IMR-90 (cell line): ENCODE results near the gene COX7C. TPM values are rescaled to one million over a fixed set of nuclear protein-coding genes. Genes with fewer than 3 reads are reported as not detected.

Source experiments
- ATAC-seq: fragments of 200-7000 bp; cut with Tn5 transposase; 2 replicates; pipeline ENCODE4 v1.9.1; 2020; ENCODE audit warnings: low read depth, mild to moderate bottlenecking, moderate library complexity
- BruUV-seq: library from RNA; stranded (reverse); fragments of 400-500 nt; replicated peaks from 2 replicates; lab custom pipeline; 2021; lab: Mats Ljungman, UMichigan
- CTCF ChIA-PET: fragments of 300-600 bp; formaldehyde crosslinking; extraction: SDS; loops from one replicate; lab custom pipeline; 2021; ENCODE audit warnings: antibody characterized with exemption; lab: Yijun Ruan, JAX
- POLR2A ChIA-PET: fragments of 300-600 bp; sonication (Branson Sonifier 250); formaldehyde crosslinking; loops from one replicate; lab custom pipeline; 2022; ENCODE audit warnings: antibody characterized with exemption; ENCODE audit not compliant: unreplicated experiment; lab: Charles Lee
- DNase-seq: peaks from one replicate; pipeline ENCODE4 v3.0.0; 2013
- H2AFZ ChIP-seq: replicated peaks from 2 replicates; pipeline ENCODE3; 2013; ENCODE audit warnings: low read length, mild to moderate bottlenecking; ENCODE audit not compliant: poor library complexity
- H2AK5ac ChIP-seq: 2 replicates; pipeline ENCODE4 v1.6.1; 2013; ENCODE audit warnings: low read depth, low read length, inconsistent platforms
- H2AK9ac ChIP-seq: replicated peaks from 2 replicates; pipeline ENCODE3; 2013; ENCODE audit warnings: mild to moderate bottlenecking, low read depth, low read length, moderate library complexity; ENCODE audit not compliant: poor library complexity
- H2BK120ac ChIP-seq: 2 replicates; pipeline ENCODE4 v1.6.1; 2013; ENCODE audit warnings: low read depth, low read length, inconsistent platforms
- H2BK15ac ChIP-seq: 3 replicates; pipeline ENCODE4 v1.6.1; 2013; ENCODE audit warnings: low read depth, low read length, inconsistent platforms
- H2BK20ac ChIP-seq: 2 replicates; pipeline ENCODE4 v1.6.1; 2013; ENCODE audit warnings: low read depth, mild to moderate bottlenecking, inconsistent platforms, low read length, moderate library complexity
- H2BK5ac ChIP-seq: 2 replicates; pipeline ENCODE4 v1.6.1; 2013; ENCODE audit warnings: mild to moderate bottlenecking, low read depth, low read length, inconsistent platforms; ENCODE audit not compliant: poor library complexity, severe bottlenecking
- H3K14ac ChIP-seq: replicated peaks from 2 replicates; pipeline ENCODE4 v1.6.1; 2013; ENCODE audit warnings: low read depth, low read length, inconsistent platforms
- H3K18ac ChIP-seq: 2 replicates; pipeline ENCODE4 v1.6.1; 2013; ENCODE audit warnings: low read depth, low read length, control low read depth
- H3K23ac ChIP-seq: 2 replicates; pipeline ENCODE4 v1.6.1; 2013; ENCODE audit warnings: low read depth, low read length, inconsistent platforms
- H3K27ac ChIP-seq: 2 replicates; pipeline ENCODE4 v1.5.1; 2013; ENCODE audit warnings: mild to moderate bottlenecking, control low read depth, low read length; ENCODE audit not compliant: insufficient read depth
- H3K27me3 ChIP-seq: 2 replicates; pipeline ENCODE4 v1.6.1; 2013; ENCODE audit warnings: low read length; ENCODE audit not compliant: control insufficient read depth, insufficient read depth
- H3K36me3 ChIP-seq: 2 replicates; pipeline ENCODE4 v1.6.1; 2013; ENCODE audit warnings: low read length, mixed read lengths; ENCODE audit not compliant: control insufficient read depth, insufficient read depth
- H3K4ac ChIP-seq: 2 replicates; pipeline ENCODE4 v1.6.1; 2013; ENCODE audit warnings: low read depth, low read length, inconsistent platforms
- H3K4me1 ChIP-seq: 2 replicates; pipeline ENCODE4 v1.6.1; 2013; ENCODE audit warnings: low read length, mixed read lengths; ENCODE audit not compliant: control insufficient read depth, insufficient read depth
- H3K4me2 ChIP-seq: 2 replicates; pipeline ENCODE4 v1.6.1; 2013; ENCODE audit warnings: low read depth, mild to moderate bottlenecking, control low read depth, low read length, moderate library complexity
- H3K4me3 ChIP-seq: 2 replicates; pipeline ENCODE4 v1.5.1; 2013; ENCODE audit warnings: low read depth, mild to moderate bottlenecking, control low read depth, low read length, moderate library complexity; ENCODE audit not compliant: insufficient read depth
- H3K56ac ChIP-seq: 2 replicates; pipeline ENCODE4 v1.6.1; 2013; ENCODE audit warnings: low read length, inconsistent platforms; ENCODE audit not compliant: insufficient read depth; ENCODE audit errors: extremely low read depth
- H3K79me1 ChIP-seq, 2 experiments: 2 replicates each; pipeline ENCODE4 v1.6.1; 2013; ENCODE audit warnings: low read length in 2 of 2, inconsistent platforms in 1 of 2, low read depth in 1 of 2
- H3K9ac ChIP-seq: 2 replicates; pipeline ENCODE4 v1.6.1; 2013; ENCODE audit warnings: low read depth, low read length, control low read depth
- H3K9me1 ChIP-seq: 2 replicates; pipeline ENCODE4 v1.6.1; 2013; ENCODE audit warnings: low read length, inconsistent platforms; ENCODE audit not compliant: insufficient read depth
- H3K9me3 ChIP-seq: 2 replicates; pipeline ENCODE4 v1.6.1; 2013; ENCODE audit warnings: low read length; ENCODE audit not compliant: control insufficient read depth, insufficient read depth
- H4K20me1 ChIP-seq: 2 replicates; pipeline ENCODE4 v1.6.1; 2013; ENCODE audit warnings: low read length, inconsistent platforms; ENCODE audit not compliant: insufficient read depth
- H4K5ac ChIP-seq: 2 replicates; pipeline ENCODE4 v1.6.1; 2013; ENCODE audit warnings: mild to moderate bottlenecking, low read depth, low read length, control low read depth
- H4K8ac ChIP-seq, 2 experiments: 2 replicates each; pipeline ENCODE4 v1.6.1; 2013; ENCODE audit warnings: low read depth in 2 of 2, low read length in 2 of 2, control low read depth in 1 of 2, inconsistent platforms in 1 of 2
- H4K91ac ChIP-seq: 2 replicates; pipeline ENCODE4 v1.6.1; 2013; ENCODE audit warnings: low read depth, low read length, inconsistent platforms; ENCODE audit not compliant: insufficient read depth
- BHLHE40 ChIP-seq: fragments of 150-350 bp; IDR thresholded peaks from 2 replicates; pipeline ENCODE4 v1.6.1; 2016; ENCODE audit warnings: mild to moderate bottlenecking, low read depth, low read length
- CEBPB ChIP-seq: IDR thresholded peaks from 2 replicates; pipeline ENCODE4 v1.6.1; 2012; ENCODE audit warnings: low read depth, low read length, improper control_type of control experiment
- CHD1 ChIP-seq: IDR thresholded peaks from 2 replicates; pipeline ENCODE4 v1.6.1; 2012; ENCODE audit warnings: low read depth, low read length, improper control_type of control experiment
- FOS ChIP-seq: fragments of 150-350 bp; IDR thresholded peaks from 2 replicates; pipeline ENCODE4 v1.6.1; 2016; ENCODE audit warnings: low read depth, low read length
- MAFK ChIP-seq: IDR thresholded peaks from 2 replicates; pipeline ENCODE4 v1.6.1; 2012; ENCODE audit warnings: low read depth, low read length, improper control_type of control experiment
- MAZ ChIP-seq: IDR thresholded peaks from 2 replicates; pipeline ENCODE4 v1.6.1; 2012; ENCODE audit warnings: low read depth, mild to moderate bottlenecking, low read length, improper control_type of control experiment, moderate library complexity, borderline replicate concordance
- MXI1 ChIP-seq: IDR thresholded peaks from 2 replicates; pipeline ENCODE4 v1.6.1; 2012; ENCODE audit warnings: low read depth, mild to moderate bottlenecking, low read length, moderate library complexity, borderline replicate concordance
- NFE2L2 ChIP-seq: fragments of 150-350 bp; IDR thresholded peaks from 2 replicates; pipeline ENCODE4 v1.6.1; 2016; ENCODE audit warnings: low read depth, mild to moderate bottlenecking, low read length
- POLR2A ChIP-seq: IDR thresholded peaks from 2 replicates; pipeline ENCODE4 v1.6.1; 2012; ENCODE audit warnings: mild to moderate bottlenecking, low read depth, low read length
- RAD21 ChIP-seq: IDR thresholded peaks from 2 replicates; pipeline ENCODE4 v1.6.1; 2012; ENCODE audit warnings: low read length, improper control_type of control experiment
- RCOR1 ChIP-seq: IDR thresholded peaks from 2 replicates; pipeline ENCODE4 v1.6.1; 2012; ENCODE audit warnings: mild to moderate bottlenecking, low read length, improper control_type of control experiment; ENCODE audit not compliant: insufficient replicate concordance
- RFX5 ChIP-seq: IDR thresholded peaks from 2 replicates; pipeline ENCODE4 v1.8.0; 2012; ENCODE audit warnings: low read depth, mild to moderate bottlenecking, low read length, moderate library complexity
- SMC3 ChIP-seq: fragments of 150-350 bp; IDR thresholded peaks from 2 replicates; pipeline ENCODE4 v1.6.1; 2016; ENCODE audit warnings: low read depth, mild to moderate bottlenecking, antibody characterized with exemption, low read length, moderate library complexity
- WGBS, 2 experiments: methylation state at CpG; one replicate each; pipeline versions ENCODE4 v1.1.5 to v1.1.7; 2013; ENCODE audit warnings: missing lambda C conversion rate in 2 of 2; ENCODE audit not compliant: insufficient read length in 1 of 2; ENCODE audit errors: extremely low coverage in 2 of 2; 5-methylcytosine and 5-hydroxymethylcytosine counted together
- dilution Hi-C: fragments of 300-500 bp; cut with HindIII; formaldehyde crosslinking; loops from one replicate; pipeline ENCODE4 v1.14.3; 2018; ENCODE audit warnings: low sequenced_read_pairs; ENCODE audit not compliant: unreplicated experiment
- in situ Hi-C: fragments of 300-500 bp; cut with MboI; formaldehyde crosslinking; loops from 3 replicates; pipeline ENCODE4 v1.14.3; 2019; ENCODE audit warnings: low sequenced_read_pairs, inconsistent platforms, mixed read lengths
- intact Hi-C: fragments of 100-400 bp; cut with micrococcal nuclease; formaldehyde crosslinking; loops from 2 replicates; pipeline ENCODE4 v1.10.0; 2022
- polyA plus RNA-seq, 3 experiments: library from polyadenylated mRNA; depleted of rRNA; stranded (reverse); fragments of >200 nt; gene quantifications; 2 replicates each; pipeline ENCODE4 v1.2.3, GENCODE V29; 2012; ENCODE audit warnings: low replicate concordance in 1 of 3
- total RNA-seq: library from RNA; depleted of rRNA; stranded (reverse); fragments of >200 nt; gene quantifications from 2 replicates; pipeline ENCODE4 v1.2.3, GENCODE V29; 2012
- TF ChIP-seq, protein P1 (sequence below): fragments of 150-350 bp; IDR thresholded peaks from 2 replicates; pipeline ENCODE4 v1.6.1; 2017; ENCODE audit warnings: mild to moderate bottlenecking, antibody characterized with exemption, low read length, low read depth
- TF ChIP-seq, protein P2 (sequence below): fragments of 150-350 bp; IDR thresholded peaks from 2 replicates; pipeline ENCODE4 v1.6.1; 2016; ENCODE audit warnings: low read depth, mild to moderate bottlenecking, low read length, moderate library complexity, borderline replicate concordance
- TF ChIP-seq, protein P3 (sequence below): conservative IDR thresholded peaks from 2 replicates; pipeline ENCODE4 v1.5.1; 2012; ENCODE audit warnings: mild to moderate bottlenecking, low read depth, low read length, improper control_type of control experiment

Gene COX7C
- total and polyA plus RNA-seq, 2 of the 4 experiments (the other 2 are of a cell fraction): 91.4 to 564 TPM

DNA sequence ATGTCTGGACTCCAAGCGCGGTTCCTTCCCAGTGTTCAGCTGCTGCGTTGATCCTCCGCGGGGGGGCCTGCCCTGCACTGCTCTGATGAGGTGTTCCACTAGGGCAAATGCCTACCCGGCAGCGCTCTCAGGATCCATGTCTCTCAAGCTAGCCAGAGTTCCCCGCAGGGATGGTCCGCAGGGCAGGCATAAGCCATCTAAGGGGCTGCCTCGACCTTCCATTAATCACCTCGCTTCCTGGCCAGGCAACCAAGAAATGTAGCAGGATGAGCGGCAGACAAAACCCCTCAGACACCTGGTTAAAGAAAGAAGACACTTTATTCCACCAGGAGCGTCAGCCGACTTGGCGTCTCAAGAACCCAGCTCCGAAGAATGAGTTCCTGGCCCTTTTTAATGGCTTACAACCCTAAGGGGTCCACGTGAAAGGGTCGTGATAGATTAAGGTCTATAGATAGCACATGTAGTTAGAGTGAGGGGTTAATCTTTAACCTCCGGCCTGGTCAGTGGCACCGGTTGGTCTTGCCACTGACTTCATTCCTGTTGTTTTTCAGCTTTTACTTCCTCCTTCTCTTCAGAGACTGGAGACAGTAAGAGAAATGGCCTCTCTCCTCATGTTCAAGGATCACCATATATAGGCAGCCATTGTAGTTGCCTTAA lies 47.2 kb upstream of the COX7C start:
- BruUV-seq: no TSS peak
- H4K5ac ChIP-seq: no peak overlapping the region
- no peak for TF ChIP-seq FOS
- no peak for TF ChIP-seq MXI1
- TF ChIP-seq NFE2L2: no peak
- no peak for TF ChIP-seq MAFK
- no peak for TF ChIP-seq RFX5
- TF ChIP-seq POLR2A: no peak
- TF ChIP-seq, protein P1, sequence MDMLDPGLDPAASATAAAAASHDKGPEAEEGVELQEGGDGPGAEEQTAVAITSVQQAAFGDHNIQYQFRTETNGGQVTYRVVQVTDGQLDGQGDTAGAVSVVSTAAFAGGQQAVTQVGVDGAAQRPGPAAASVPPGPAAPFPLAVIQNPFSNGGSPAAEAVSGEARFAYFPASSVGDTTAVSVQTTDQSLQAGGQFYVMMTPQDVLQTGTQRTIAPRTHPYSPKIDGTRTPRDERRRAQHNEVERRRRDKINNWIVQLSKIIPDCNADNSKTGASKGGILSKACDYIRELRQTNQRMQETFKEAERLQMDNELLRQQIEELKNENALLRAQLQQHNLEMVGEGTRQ: no peak
- TF ChIP-seq RAD21: no peak
- no peak for TF ChIP-seq CEBPB
- TF ChIP-seq CHD1: no peak
- TF ChIP-seq, protein P2, sequence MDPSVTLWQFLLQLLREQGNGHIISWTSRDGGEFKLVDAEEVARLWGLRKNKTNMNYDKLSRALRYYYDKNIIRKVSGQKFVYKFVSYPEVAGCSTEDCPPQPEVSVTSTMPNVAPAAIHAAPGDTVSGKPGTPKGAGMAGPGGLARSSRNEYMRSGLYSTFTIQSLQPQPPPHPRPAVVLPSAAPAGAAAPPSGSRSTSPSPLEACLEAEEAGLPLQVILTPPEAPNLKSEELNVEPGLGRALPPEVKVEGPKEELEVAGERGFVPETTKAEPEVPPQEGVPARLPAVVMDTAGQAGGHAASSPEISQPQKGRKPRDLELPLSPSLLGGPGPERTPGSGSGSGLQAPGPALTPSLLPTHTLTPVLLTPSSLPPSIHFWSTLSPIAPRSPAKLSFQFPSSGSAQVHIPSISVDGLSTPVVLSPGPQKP: no peak
- no peak for TF ChIP-seq RCOR1
- no peak for TF ChIP-seq SMC3
- no peak for TF ChIP-seq BHLHE40
- TF ChIP-seq MAZ: no peak
- TF ChIP-seq, protein P3, sequence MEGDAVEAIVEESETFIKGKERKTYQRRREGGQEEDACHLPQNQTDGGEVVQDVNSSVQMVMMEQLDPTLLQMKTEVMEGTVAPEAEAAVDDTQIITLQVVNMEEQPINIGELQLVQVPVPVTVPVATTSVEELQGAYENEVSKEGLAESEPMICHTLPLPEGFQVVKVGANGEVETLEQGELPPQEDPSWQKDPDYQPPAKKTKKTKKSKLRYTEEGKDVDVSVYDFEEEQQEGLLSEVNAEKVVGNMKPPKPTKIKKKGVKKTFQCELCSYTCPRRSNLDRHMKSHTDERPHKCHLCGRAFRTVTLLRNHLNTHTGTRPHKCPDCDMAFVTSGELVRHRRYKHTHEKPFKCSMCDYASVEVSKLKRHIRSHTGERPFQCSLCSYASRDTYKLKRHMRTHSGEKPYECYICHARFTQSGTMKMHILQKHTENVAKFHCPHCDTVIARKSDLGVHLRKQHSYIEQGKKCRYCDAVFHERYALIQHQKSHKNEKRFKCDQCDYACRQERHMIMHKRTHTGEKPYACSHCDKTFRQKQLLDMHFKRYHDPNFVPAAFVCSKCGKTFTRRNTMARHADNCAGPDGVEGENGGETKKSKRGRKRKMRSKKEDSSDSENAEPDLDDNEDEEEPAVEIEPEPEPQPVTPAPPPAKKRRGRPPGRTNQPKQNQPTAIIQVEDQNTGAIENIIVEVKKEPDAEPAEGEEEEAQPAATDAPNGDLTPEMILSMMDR: no peak
- no peak overlapping the region for H3K23ac ChIP-seq
- H3K4me3 ChIP-seq: no peak overlapping the region
- no peaks in the 10 kb centered on the region for H3K79me1 ChIP-seq
- ATAC-seq (no peak), DNase-seq (no peak)
- no peak overlapping the region for H4K91ac ChIP-seq
- H2BK15ac ChIP-seq: no peak overlapping the region
- H4K20me1 ChIP-seq: no peaks in the 10 kb centered on the region
- no peaks in the 10 kb centered on the region for H3K4me1 ChIP-seq
- H2AFZ ChIP-seq: no peak overlapping the region
- no peak overlapping the region for H3K27ac ChIP-seq
- no peak overlapping the region for H3K9ac ChIP-seq
- H3K14ac ChIP-seq: no peak overlapping the region
- H3K9me3 ChIP-seq: peaks cover 3% of the 10 kb centered on the region; the same call in 1 of the 2 replicates
- no peaks in the 10 kb centered on the region for H3K9me1 ChIP-seq
- intact Hi-C loops: no loop called here
- H4K8ac ChIP-seq: no peak overlapping the region
- H3K4ac ChIP-seq: no peak overlapping the region
- no peak overlapping the region for H2AK9ac ChIP-seq
- no peak overlapping the region for H3K56ac ChIP-seq
- H2AK5ac ChIP-seq: no peak overlapping the region
- dilution Hi-C loops: no loop called here
- H3K4me2 ChIP-seq: no peak overlapping the region
- H3K27me3 ChIP-seq: no peaks in the 10 kb centered on the region
- no peaks in the 10 kb centered on the region for H3K36me3 ChIP-seq
- in situ Hi-C loops: no loop called here
- H2BK120ac ChIP-seq: no peak overlapping the region
- no peak overlapping the region for H3K18ac ChIP-seq
- 73% methylated on average over 6 of the region's 20 CpGs; no CpG with 5 or more reads in 1 of the 2 experiments for WGBS, 2 experiments
- POLR2A ChIA-PET: no interaction called here
- no peak overlapping the region for H2BK5ac ChIP-seq
- CTCF ChIA-PET: no interaction called here
- no peak overlapping the region for H2BK20ac ChIP-seq
